IPS-NIHi11 (cell line): Measurements from ENCODE around the gene ATP1B3.
"Not testable (repeated sequence)": the region's sequence is repeated elsewhere in the genome, so short reads cannot be mapped to it uniquely, and the experiment has no call there.

Source experiments
- DNase-seq: peaks from one replicate; pipeline ENCODE4 v3.0.0; 2012; ENCODE audit warnings: mixed read lengths, low spot score

ATP1B3 gene

DNA sequence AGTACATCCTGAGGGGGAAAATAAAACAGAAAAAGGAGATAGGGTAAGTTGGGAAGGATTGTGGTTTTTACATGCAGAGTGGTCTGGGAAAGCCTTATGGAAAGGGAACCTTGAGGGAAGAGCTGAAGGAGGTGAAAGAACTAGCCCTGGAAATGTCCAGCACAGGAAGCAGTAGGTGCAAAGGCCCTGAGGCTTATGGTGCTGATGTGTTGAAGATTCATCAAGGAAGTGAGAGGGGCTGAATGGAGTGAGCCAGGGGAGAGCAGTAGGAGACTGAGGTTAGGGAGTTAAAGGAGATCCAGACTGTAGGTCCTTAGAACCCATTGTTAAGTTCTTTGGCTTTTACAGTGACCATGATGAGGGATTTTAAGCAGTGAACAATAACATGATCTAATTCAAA is 33.0 kb downstream of the ATP1B3 start:
- DNase-seq: no peak

DNA sequence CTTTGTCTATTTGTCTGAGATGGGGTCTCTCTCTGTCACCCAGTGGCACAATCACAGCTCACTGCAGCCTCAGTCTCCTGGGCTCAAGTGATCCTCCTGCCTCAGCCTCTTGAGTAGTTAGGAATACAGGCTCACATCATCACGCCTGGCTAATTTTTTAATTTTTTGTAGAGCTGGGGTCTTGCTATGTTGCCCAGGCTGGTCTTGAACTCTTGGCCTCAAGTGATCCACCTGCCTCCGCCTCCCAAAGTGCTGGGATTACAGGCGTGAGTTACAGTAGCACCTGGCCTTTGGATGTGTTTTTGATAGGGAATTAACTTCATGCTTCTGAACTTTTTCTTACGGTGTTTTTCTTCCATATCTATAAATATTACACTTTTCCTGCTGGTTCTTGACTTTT is 33.5 kb downstream of the ATP1B3 start:
- not testable (repeated sequence) for DNase-seq

- DNase-seq: peak; percentile 56
These were observed 36.8 kb downstream of the ATP1B3 start for GRCh38 chr3:141913150-141913811.

DNA sequence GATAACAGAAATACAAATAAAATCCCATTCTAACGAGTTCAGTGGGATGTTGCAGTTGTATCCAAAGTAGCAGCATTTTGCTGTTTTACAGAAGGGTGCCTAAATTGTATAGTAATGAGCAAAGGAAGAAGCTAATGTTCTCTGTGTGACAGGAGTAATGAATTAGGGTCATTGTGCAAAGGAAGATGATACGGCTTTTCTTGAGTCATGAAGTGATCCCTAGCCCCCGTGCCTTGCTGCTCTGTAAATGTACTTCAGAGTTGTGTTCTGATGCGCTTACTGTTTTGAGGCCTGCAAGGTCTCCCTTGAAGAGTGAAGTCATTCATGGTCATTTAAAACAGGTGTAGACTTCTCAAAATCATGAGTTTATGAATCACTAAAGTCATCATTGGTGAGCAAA is 37.9 kb downstream of the ATP1B3 start:
- no peak for DNase-seq

DNA sequence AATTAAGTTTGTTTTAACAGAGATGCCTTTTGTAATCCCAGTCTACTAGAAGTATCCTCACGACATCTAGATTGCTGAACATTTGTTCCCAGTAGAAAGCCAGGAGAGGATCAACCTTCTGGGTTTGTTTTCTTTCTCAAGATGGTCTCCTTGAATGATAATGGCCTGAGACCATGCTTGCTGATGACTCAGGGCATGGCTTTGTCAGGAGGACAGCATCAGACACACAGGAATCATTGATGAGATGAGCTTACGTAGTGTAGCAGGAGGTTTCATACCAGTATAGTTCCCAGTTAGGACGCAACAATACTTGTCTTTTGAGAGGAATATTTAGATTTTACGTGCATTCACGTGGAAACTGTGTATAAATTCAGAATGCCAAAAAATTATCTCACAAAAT is 38.6 kb downstream of the ATP1B3 start:
- no peak for DNase-seq

DNA sequence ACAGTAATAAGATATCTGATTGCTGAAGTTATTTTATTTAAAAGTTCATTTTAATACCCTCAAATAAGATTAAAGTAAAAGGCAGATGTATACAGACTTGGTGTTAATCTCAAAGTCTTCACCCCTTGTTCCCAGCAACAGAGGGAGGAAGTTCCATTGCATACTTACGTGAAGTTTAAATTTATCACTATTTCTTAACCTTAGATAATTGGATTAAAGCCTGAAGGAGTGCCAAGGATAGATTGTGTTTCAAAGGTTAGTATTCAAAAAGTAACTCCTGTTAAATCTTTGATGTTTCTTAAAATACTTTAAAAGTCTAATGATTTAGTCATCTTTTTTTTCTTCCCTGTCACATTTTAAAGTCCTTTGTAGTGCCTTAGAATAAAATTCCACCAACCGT is 39.3 kb downstream of the ATP1B3 start:
- DNase-seq: no peak

- DNase-seq: no peak
These were observed 44.3 kb downstream of the ATP1B3 start for GRCh38 chr3:141920701-141921100.

- DNase-seq: no peak
These were observed 44.9 kb downstream of the ATP1B3 start for GRCh38 chr3:141921316-141921715.

DNA sequence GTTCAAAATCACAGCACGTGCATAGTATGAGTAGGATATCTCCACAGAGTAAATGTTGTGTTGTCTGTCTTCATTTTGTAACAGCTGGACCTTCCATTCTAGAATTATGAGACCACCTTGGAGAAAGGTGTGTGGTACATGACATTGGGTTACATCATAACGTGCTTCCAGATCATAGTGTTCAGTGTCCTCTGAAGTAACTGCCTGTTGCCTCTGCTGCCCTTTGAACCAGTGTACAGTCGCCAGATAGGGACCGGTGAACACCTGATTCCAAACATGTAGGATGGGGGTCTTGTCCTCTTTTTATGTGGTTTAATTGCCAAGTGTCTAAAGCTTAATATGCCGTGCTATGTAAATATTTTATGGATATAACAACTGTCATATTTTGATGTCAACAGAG is 49.2 kb downstream of the ATP1B3 start:
- DNase-seq: not testable (repeated sequence)

DNA sequence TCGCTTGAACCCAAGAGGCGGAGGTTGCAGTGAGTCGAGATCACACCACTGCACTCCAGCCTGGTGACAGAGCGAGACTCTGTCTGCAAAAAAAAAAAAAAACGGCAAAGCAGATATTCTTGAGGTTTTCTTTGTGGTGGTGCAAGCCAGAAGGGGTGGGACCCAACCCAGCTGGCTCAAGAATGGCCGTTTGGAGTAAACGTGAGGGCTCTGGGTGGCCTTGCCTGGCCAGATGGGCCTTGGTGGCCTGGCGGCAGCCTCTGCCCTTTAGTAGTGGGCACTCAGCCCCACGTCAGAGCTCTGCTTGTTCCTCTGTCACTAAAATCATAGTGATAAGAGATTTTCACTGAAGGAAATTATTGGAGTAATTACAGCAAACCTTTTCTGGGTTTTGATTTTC is 50.5 kb downstream of the ATP1B3 start:
- DNase-seq: no peak

GRCh38 chr3:141928631-141929270 is 52.3 kb downstream of the ATP1B3 start:
- DNase-seq: no peak

DNA sequence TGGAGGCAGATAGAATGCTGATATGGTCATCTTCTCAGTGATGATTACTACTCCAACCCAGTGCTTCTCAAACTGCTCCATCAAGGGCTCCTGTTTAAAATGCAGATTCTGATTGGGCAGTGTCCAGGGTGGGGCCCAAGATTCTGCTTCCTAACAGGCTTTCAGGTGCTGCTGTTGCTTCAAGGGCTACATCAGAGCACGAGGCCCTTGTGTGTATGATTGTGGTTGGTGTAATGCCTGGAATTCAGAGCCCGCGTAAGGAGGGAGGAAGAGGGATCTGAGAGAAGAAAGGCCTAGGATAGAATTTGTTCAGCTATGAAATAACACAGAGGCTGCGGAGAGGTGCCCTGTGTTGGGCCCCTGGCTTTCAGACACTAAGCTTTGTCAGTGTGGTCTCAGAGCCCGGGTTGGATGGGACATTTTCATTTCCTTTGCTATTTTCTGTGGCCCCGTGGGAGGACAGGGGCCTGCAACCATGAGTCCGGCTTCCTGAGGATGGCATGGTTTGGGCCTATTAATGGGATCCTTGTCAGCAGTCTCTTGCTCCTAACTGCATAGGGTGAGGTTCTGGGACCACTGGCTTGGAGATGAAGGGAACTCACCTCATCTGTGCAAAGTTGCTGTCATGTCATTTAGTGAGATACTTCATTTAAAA is 53.0 kb downstream of the ATP1B3 start:
- no peak for DNase-seq

DNA sequence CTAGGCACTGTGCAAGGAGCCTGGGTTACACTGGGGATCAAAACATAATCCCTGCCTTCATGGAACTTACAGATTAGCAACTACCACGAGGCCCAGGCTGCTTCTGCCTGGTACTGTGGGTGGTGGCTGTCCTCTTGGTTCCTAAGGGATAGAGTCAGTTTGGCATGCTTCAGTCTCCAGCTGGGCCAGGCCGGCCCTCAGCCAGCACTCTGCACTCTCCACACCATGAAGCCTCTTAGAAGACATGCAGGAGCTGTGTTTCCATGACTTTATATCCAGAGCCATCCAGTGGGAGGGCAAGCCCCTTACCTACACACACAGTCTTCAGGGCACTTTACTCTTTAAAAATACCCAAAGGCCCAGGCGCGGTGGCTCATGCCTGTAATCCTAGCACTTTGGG is 54.4 kb downstream of the ATP1B3 start:
- DNase-seq: no peak

GRCh38 chr3:141933421-141934300 is 57.2 kb downstream of the ATP1B3 start:
- no peak for DNase-seq

GRCh38 chr3:141934354-141934753 is 57.9 kb downstream of the ATP1B3 start:
- no peak for DNase-seq

GRCh38 chr3:141938011-141938500 is 61.6 kb downstream of the ATP1B3 start:
- no peak for DNase-seq

DNA sequence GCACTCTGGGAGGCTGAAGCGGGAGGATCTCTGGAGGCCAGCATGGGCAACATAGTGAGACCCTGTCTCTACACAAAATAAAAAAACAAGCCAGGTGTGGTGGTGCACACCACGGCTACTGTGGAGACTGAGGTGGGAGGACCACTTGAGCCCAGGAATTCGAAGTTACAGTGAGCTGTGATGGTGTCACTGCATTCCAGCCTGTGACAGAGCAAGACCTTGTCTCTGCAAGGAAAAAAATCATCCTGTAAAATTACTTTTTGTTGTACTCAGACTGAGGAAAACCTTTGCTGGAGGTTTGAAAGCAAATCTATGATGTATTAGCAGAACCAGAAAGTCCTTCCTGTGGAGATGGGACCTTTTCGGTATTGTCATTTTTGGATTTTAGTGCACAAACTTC is 63.3 kb downstream of the ATP1B3 start:
- no peak for DNase-seq

GRCh38 chr3:141940194-141940776 is 63.8 kb downstream of the ATP1B3 start:
- peak; percentile 42 for DNase-seq

DNA sequence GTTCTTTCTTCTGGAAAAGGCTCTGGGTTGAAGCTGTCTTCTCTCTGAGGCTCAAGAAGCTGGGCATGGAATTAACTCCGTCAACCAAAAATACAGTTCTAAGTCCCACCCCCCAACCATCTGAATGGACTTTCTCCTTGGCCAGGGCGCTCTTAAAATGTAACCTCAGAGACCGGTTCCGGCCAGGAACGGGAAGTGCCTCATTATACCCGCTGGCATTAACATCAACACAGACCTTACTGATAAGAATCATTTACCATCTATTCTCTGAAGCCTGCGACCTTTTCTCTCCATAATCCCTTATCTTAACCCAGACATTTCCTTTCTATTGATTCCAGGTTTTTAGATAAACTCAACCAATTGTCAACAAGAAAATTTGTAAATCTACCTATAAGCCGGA is 64.7 kb downstream of the ATP1B3 start:
- DNase-seq: no peak

- no peak for DNase-seq
These were observed 65.6 kb downstream of the ATP1B3 start for GRCh38 chr3:141942006-141942405.

DNA sequence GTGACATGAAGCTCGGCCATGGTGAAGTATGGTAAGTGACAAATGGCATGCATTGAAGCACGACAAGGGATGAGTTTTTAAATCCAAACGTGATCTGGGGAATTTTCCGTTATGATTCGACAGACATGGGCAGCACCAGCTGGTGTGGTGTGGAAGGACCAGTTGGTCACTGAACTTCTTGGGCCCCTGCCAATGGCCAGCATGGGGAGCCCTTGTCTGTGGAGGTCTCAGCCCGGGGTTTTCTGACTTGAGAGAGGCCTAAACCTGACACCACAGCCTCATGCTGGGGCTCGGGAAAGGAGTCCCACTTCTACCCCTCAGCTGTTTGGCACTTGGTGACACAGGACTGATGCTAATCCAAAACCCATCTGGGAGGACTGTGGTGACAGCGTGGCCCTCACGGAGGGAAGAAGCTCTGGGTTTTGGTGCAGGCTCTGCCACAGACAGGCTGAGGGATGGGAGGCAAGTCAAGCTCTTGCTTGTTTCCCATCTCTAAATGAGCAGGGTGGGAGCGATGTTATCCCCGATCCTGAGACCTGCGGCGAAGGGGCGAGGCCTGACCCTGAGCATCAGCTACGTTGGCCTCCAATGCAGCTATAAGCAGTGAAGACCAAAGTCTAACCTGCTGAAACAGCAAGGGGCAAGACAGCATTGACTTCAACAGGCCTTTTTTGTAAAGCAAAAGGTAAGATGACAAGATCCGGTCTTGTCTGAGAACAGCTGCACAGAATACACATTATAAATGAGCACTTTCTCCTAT is 69.5 kb downstream of the ATP1B3 start:
- DNase-seq: no peak
